Esophagus muscularis mucosa (tissue), 4 donors: ENCODE results near the gene TIRAP.

Experiments used
- CTCF ChIP-seq, 3 experiments: fragments of 200-600 bp in 2 of 3; fragments of 450-650 bp in 1 of 3; sonication (generic) in 2 of 3; IDR thresholded peaks; one replicate each; pipeline ENCODE4 v1.5.1; 2017 to 2019; ENCODE audit warnings: antibody characterized with exemption in 3 of 3, mild to moderate bottlenecking in 2 of 3, moderate library complexity in 1 of 3
- EP300 ChIP-seq: sonication (generic); formaldehyde crosslinking; IDR thresholded peaks from one replicate; pipeline ENCODE4 v1.6.1; 2017; ENCODE audit warnings: antibody characterized with exemption
- POLR2A ChIP-seq: fragments of 450-650 bp; IDR thresholded peaks from one replicate; pipeline ENCODE4 v1.6.1; 2017; ENCODE audit warnings: antibody characterized with exemption, moderate library complexity, mild to moderate bottlenecking, low read depth
- POLR2AphosphoS5 ChIP-seq, 2 donors: sonication (generic); formaldehyde crosslinking; IDR thresholded peaks; one replicate each; pipeline ENCODE4 v1.6.1; 2017; ENCODE audit warnings: antibody characterized with exemption in 2 of 2

- TF ChIP-seq CTCF (IDR thresholded peaks at IDR 0.05) (no peak), EP300 (no peak), POLR2AphosphoS5 (IDR thresholded peaks at IDR 0.05) (no peak), POLR2A (no peak)
These were observed 54.2 kb downstream of the TIRAP start for GRCh38 chr11:126337126-126337473.
